GM18951 (cell line): Measurements from ENCODE around the gene SPOCK2.
"Not testable (repeated sequence)": the region's sequence is repeated elsewhere in the genome, so short reads cannot be mapped to it uniquely, and the experiment has no call there.

Experiments used
- POLR2A ChIP-seq: IDR thresholded peaks from 4 replicates; pipeline ENCODE4 v1.6.1; 2011; ENCODE audit warnings: mild to moderate bottlenecking; ENCODE audit not compliant: insufficient read length, insufficient read depth; ENCODE audit errors: extremely low read depth
- in situ Hi-C: fragments of 300-500 bp; cut with MboI; formaldehyde crosslinking; loops from one replicate; pipeline ENCODE4 v1.12.0; 2022; ENCODE audit warnings: low sequenced_read_pairs, mixed read lengths, inconsistent platforms; ENCODE audit not compliant: unreplicated experiment

SPOCK2 gene

GRCh38 chr10:72122221-72122620 is 33.9 kb upstream of the SPOCK2 start:
- no peak for TF ChIP-seq POLR2A
- in situ Hi-C loops, result no loop called here

GRCh38 chr10:72121389-72121788 is 33.0 kb upstream of the SPOCK2 start:
- no peak for TF ChIP-seq POLR2A
- in situ Hi-C loops, result no loop called here

- in situ Hi-C loops, result no loop called here
- no peak for TF ChIP-seq POLR2A
These were observed 28.0 kb upstream of the SPOCK2 start for GRCh38 chr10:72116372-72116771.

DNA sequence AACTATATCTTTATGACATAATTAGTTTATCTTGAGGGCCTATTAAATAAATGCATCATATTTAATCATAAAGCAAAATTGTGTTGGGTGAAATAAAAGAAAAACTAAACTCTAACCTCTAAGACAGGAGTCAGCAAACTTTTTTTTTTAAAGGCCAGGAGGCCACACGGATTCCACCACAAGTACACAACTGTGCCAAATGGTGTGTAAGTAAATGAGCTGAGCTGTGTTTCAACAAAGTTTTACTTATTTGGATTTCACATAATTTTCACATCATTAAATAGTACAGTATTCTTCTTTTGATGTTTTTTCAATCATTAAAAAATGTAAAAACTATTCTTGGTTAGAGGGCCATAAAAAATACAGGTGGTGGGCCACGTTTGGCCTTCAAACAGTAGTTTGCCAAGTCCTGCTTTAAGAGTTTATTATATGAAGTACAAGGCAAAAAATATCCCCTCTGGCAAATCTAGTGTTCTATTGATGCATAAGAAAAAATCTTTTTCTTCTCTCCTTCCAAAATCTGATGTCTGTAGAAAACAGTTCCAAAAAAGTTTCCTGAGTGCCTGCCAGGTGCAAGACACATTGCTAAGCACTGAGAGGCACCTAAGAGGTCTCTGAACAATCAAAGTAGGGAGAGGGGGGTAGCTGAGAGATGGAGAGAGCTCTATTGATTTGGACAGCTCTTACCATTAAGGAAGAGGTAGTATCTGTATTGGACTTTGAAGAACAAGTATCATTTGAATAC is 26.5 kb upstream of the SPOCK2 start:
- in situ Hi-C loops, result no loop called here
- no peak for TF ChIP-seq POLR2A

DNA sequence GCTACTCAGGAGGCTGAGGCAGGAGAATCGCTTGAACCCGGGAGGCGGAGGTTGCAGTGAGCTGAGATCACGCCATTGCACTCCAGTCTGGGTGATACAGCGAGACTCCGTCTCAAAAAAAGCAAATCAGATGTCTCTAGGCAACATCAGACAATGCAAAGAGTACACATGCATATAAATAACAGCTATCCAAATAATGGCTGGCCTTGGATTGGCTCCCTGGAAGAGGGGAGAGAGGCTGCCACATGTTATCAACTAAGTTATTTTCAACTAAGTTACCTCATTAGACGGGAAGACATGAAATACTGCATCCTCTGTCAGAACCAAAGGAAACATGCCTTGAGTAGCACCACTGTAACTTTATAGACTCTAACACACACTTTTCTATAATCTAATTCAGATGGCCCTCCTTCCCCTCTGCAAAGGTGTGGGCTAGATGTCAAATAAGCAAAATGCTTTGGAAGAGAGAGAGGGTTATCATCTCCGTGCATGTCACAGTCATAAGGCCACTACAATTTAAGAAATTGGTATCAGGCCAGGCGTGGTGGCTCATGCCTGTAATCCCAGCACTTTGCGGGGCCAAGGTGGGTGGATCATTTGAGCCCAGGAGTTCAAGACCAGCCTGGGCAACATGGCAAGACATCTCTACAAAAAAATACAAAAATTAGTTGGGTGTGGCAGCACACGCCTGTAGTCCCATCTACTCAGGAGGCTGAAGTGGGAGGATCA is 22.5 kb upstream of the SPOCK2 start:
- in situ Hi-C loops, result no loop called here
- no peak for TF ChIP-seq POLR2A

- in situ Hi-C loops, result no loop called here
- TF ChIP-seq POLR2A, result no peak
These were observed 21.3 kb upstream of the SPOCK2 start for GRCh38 chr10:72109636-72110157.

- no peak for TF ChIP-seq POLR2A
- in situ Hi-C loops, result no loop called here
These were observed 20.7 kb upstream of the SPOCK2 start for GRCh38 chr10:72108830-72109635.

- in situ Hi-C loops, result not testable (repeated sequence)
These were observed 19.6 kb upstream of the SPOCK2 start for GRCh38 chr10:72108004-72108370.

DNA sequence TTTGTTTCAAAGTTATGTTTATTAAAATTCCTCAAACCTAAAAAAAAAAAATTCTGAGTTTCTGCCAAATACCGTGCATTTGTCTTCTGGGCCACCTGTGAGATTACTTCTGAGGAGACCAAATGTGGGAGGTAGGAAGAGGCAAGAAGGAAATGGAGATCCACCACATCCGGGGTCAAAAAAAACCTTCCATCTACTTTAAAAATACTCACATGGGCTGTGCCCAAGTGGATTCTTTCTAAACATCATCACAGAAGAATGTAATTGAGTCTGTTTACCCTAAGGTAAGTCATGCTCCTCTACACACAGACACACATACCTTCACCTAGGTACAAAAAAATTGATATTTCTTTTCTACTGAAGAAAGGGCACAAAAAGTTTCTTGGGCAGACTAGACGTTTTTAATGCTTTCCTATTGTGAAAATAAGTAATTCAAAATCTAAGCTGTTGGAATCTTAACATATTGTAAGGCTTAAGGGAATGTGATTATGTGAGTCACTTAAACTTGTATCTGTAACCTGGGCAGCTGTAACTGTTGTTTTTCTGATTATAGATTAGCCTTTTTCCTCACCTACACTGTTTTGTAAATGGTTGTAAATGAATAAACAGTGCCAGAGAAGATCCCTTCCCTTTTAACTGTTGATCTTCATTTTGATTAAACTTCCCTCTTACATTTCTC is 19.1 kb upstream of the SPOCK2 start:
- TF ChIP-seq POLR2A, result no peak
- in situ Hi-C loops, result no loop called here

DNA sequence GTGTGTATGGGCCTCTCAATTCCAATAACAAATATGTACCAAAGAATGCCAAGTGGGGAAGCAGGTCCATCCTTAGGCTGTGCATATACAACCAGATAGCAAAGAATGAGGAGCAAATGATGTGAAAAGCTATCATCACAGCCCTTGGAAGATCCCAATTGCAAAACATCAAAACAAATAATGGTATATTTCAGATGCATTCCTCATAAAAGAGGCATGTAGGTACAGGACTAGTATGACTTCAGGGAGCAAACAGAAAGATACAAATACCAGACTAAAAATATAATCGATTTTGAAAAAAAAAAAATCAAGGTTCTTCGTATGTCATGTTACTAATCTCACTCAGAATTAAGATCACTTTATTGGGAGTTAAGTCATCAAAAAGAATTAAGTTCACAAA is 18.5 kb upstream of the SPOCK2 start:
- no peak for TF ChIP-seq POLR2A
- in situ Hi-C loops, result no loop called here

GRCh38 chr10:72106154-72106849 is 18.0 kb upstream of the SPOCK2 start:
- in situ Hi-C loops, result no loop called here
- no peak for TF ChIP-seq POLR2A

- TF ChIP-seq POLR2A, result no peak
- in situ Hi-C loops, result no loop called here
These were observed 17.4 kb upstream of the SPOCK2 start for GRCh38 chr10:72105710-72106109.
